Measurements from ENCODE around the gene MSH6.
"Not testable (repeated sequence)": the region's sequence is repeated elsewhere in the genome, so short reads cannot be mapped to it uniquely, and the experiment has no call there.

The MSH6 gene

DNA sequence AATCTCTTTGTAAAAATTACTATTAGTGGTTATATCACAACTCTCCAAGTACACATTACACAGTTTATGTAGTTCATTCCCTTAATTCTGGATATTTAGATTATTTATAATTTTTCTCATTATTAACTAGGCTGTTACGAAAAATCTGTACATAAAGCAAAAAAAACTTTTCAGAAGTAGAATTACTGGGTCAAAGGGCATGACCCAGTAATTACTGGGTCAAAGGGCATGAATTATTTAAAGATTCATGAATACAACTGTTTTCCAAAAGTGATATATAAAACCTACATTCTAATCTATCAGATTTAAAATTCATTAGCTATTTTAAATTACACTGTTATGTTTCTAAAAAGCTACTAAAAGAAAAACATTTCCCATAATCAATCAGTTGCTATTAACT lies 55.3 kb downstream of the MSH6 start:
- no peak for DNase-seq

DNA sequence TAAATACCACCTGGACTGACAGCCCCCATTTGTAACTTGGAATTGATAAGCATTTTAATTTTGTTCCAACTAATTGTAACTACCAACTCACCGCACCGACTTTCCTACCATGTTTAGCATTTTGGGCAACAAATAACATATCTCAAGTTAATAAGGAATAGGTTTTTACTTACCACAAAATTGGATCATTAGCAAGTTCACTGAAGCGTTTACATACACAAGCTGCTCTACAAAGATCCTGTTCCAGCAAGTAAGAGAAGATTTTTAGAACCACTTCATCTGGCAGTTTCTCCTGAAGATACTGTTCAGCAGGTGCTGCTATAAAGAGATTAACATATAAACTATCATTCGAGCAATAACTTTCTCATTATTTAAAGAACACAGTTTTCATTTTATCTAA lies 55.7 kb downstream of the MSH6 start:
- no peak for DNase-seq

DNA sequence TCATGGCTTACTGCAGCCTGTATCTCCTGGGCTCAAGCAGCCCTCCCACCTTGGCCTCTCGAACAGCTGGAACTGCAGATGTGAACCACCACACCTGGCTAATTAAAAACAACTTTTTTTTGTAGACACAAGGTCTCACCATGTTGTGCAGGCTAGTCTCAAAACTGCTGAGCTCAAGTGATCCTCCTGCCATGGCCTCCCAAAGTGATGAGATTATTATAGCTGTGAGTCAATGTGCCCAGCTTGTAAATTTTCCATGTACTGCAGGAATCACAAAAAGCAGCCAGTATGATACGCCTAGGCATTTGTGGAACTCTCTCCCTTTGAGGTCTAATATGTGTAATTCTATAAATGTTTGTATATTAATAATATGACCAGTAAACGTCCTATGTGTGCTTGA lies 59.9 kb downstream of the MSH6 start:
- no peak for DNase-seq

DNA sequence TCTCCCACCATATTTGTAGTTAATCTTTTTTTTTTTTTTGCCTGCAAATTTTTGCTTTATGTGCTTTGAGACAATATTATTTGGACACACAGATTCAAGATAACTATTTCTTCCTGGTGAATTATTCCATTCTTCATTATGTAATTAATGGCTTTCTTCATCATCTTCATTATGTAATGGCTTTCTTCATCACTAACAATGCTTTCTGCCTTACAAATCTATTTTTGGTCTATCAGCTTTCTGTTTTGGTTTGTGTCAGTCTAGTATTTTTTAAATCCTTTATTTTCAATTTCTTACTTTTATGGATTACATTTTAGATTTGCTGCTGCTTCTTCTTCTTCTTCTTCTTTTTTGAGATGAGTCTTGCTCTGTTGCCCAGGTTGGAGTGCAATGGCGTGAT lies 60.5 kb downstream of the MSH6 start:
- DNase-seq, result no peak

DNA sequence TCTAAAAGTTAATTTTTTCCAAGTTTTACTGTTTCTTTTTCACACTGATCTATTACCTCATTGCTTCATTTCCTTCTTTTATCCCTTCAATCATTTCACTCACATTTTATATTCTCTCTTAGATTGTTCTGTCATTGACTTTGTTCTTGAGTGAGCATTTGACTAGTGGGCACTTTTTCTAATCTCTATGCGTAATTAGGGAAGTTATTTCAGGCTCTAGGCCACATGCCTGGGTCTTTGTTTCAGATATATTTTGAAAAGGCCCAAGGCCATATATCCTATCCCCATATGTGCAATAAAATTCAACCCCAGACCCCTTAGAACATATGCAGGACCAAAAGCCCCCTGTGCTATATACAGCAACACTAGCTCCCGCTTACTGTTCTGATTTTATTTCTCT lies 61.2 kb downstream of the MSH6 start:
- no peak for DNase-seq

DNA sequence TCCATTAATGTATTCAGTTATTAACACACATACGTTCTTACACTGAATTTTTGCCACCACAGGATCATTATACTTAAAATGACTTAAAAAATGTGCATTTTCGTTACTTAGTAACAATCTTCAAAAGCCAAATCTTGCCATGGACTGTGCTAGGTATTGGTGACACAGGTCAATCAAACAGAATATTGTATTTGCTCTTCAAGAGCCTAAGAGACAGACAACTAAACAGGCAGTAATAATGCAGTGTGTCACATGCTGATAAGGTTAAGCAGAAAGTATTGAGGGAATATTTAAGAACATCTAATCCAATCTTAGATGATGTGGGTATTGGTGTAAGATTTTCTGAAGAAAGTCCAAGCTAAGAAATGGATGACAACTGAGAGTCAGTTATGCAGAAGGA lies 66.4 kb downstream of the MSH6 start:
- DNase-seq, result no peak

DNA sequence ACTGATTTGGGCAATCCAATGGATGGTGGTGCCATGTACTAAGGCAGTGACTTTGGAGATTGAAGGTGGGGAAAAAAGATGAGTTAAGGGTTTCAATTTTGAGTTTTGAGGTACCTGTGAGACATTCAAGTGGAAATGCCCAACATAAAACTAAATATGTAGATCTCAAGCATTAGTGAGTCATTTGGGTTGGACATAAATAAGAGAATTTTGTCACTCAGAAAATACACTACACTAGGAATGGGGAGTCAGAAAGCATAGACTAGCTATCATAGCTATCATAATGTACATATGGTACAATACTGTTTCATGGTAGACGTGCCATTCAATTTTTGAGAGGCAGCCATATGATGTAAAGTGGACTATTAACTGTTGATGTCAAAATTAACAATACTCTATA lies 67.3 kb downstream of the MSH6 start:
- no peak for DNase-seq

DNA sequence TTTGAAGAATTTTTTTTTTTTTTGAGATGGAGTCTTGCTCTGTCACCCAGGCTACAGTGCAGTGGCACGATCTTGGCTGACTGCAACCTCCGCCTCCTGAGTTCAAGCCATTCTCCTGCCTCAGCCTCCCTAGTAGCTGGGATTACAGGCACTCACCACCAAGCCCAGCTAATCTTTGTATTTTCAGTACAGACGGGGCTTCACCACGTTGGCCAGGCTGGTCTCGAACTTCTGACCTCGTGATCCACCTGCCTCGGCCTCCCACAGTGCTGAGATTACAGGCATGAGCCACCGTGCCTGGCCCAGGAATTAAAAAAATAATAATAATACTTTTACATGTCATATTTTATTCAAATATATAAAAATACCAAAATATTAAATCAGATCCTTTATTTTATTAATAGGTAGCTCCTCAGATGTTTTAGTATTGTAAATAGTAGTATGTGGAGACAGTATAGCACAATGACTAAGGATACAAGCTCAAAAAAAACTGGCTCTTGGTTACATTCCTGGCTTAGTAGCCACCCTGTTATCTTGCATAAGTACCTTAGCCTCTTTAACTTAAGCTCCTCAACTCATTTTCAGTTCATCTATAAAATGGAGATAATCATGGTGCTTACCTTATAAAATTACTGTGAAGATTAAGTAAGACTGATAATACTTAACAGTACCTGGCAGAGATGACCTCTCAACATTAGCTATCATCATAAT lies 70.3 kb downstream of the MSH6 start:
- DNase-seq, result not testable (repeated sequence)

All from anterior cingulate cortex (tissue), 58 donors.